ENCODE data around the gene DYNLT1.
"Not testable (repeated sequence)": the region's sequence is repeated elsewhere in the genome, so short reads cannot be mapped to it uniquely, and the experiment has no call there.

The DYNLT1 gene

DNA sequence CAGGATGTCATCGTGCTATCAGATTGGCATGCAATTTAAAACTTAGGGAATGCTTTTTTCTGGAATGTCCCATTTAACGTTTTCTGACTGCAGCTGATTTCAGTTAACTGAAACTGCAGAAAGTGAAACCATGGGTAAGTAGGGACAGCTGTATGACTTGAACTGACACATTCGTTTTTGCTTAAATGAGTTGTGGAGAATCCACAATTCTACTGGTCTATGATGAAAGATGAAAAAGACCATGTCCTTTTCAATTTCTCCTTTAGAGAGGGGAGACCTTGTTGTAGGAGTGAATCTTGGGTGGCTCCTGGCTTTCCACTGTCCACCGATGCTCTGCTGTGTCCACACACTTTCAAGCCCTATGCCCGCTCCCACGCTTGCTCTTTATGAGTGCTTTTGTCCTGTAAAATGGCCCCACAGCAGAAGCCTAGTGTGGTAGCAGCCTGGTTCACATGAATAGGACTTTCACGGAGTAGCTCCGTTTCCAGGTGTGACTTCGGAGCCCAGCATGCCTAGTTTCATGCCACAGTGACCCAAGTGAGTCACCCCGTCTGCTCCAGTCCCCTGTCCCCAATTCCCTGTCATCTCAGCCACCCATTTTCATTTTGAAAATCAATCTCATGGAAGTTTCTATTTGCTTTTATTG is 21.9 kb downstream of the DYNLT1 start:
- no peak for DNase-seq (ENCODE audit: low read depth)

DNA sequence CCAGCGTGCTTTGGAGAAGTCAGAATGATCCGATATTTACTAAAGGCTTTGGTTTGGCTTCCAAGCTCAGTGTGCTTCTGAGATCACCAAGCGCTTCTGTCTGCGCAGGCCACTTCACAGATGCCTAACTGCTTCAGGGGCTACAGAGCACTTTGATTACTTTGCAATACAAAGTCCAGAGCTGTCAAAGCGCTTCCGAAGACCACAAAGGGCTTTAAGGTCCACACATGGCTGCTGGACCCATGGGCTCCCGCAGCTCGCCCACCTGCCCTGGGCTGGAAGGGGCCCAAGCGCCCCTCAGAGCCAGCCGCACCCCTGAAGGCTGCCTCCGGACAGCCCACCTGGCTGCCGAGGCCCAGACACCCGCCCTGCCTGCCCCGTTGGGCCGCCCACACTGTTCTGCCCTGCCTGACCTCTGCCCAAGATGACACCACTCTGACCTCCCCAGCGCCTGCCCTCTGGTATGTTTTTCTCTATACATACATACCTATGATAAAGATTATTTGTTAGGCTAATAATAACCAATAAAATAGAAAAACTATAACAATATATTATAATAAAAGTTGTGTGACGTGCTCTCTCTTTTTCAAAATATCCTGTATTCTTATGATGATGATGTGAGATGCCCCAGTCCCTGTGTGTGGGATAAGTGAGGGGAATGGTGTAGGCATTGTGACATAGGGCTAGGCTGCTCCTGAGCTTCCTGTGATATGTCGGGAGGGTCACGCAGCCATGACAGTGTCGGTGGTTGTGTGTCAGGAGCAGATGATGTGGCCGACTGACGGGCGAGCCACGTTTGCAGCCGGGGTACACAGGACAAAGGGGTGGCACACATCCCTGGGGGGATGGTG is 22.6 kb downstream of the DYNLT1 start:
- DNase-seq (ENCODE audit: low read depth), result no peak

DNA sequence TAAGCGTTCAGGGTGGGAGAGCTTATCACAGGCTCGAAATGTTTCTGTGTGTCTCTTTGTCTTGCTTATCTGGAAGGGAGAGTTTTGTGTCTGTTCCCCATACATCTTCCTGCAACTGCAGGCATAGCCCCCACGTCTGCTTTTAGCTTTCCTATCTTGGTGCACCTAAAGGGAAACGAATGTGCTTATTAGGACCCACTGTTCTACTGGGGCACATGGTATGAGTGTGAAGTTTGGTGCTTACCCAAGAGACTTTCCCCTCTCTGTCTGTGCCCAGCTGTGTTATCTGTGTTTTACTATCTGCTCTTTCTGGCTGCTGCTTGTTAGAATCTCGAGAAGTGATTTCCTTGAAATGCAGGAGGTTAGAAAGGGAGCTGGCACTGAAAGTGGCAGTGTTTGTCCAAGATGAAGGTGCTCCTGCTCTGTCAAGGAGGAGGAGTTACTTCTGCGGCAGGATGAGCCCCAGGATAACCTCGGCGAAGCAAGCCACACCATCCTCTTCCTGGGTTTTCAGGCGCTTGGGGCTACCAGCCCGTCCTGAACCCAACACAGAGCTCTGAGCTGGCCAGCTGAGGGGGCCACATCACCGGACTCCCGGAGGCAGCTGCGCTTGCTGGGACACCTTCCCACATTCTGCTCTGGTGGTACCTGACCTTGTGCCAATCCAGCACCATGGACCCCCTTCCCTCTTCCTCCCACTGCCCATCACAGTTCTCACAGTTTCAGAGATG is 23.4 kb downstream of the DYNLT1 start:
- no peak for DNase-seq (ENCODE audit: low read depth)

DNA sequence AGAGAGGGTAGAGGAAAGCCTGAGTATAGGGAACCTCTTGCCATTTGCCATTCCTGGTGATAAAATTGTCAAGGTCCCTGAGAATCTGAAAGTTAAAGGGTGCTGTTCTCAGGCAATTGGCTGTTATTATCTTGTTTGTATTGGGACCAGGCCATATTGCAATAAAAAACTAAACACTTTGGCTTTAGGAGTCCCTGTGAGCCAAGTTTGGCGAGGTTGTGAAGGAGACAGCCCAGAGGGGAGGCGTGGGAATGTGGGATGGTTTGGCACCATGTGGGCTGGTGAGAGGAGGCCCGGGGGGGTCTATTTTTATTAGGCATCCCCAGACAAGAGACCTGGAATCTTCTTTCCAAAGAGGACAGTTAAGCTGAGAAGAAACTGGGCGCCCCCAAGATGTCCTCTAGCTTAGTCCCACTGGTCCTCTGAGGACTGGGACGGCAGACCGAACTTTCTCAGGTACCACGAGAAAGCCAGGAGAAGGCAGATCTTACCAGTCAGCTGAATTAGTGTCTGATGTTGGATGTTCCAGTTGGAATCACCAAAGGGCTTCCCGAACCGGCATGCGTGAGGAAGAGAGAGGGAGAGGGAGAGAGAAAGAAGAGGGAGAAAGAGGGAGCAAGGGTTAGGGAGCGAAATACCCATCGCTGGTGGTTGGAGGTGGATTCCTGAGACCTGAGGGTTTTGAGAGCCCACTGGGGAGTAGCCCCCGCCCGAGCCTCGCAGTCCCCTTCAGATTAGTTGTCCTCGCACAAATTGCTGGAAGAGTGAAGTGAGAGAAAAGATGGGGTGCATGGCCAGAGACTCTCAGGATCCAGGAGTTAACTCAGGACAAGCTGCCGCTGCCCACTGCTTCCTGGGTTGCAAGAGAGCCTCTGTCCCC is 24.4 kb downstream of the DYNLT1 start:
- DNase-seq (ENCODE audit: low read depth), result no peak

DNA sequence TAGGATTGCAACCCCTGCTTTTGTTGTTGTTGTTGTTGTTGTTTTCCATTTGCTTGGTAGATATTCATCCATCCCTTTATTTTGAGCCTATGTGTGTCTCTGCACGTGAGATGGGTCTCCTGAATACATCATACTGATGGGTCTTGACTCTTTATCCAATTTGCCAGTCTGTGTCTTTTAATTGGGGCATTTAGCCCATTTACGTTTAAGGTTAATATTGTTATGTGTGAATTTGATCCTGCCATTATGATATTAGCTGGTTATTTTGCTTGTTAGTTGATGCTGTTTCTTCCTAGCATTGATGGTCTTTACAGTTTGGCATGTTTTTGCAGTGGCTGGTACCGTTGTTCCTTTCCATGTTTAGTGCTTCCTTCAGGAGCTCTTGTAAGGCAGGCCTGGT is 26.3 kb downstream of the DYNLT1 start:
- DNase-seq (ENCODE audit: low read depth), result not testable (repeated sequence)

DNA sequence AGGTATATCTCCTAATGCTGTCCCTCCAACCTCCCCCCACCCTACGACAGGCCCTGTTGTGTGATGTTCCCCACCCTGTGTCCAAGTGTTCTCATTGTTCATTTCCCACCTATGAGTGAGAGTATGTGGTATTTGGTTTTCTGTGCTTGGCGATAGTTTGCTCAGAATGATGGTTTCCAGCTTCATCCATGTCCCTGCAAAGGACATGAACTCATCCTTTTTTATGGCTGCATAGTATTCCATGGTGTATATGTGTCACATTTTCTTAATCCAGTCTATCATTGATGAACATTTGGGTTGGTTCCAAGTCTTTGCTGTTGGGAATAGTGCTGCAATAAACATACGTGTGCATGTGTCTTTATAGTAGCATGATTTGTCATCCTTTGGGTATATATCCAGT is 29.9 kb downstream of the DYNLT1 start:
- not testable (repeated sequence) for DNase-seq (ENCODE audit: low read depth)

DNA sequence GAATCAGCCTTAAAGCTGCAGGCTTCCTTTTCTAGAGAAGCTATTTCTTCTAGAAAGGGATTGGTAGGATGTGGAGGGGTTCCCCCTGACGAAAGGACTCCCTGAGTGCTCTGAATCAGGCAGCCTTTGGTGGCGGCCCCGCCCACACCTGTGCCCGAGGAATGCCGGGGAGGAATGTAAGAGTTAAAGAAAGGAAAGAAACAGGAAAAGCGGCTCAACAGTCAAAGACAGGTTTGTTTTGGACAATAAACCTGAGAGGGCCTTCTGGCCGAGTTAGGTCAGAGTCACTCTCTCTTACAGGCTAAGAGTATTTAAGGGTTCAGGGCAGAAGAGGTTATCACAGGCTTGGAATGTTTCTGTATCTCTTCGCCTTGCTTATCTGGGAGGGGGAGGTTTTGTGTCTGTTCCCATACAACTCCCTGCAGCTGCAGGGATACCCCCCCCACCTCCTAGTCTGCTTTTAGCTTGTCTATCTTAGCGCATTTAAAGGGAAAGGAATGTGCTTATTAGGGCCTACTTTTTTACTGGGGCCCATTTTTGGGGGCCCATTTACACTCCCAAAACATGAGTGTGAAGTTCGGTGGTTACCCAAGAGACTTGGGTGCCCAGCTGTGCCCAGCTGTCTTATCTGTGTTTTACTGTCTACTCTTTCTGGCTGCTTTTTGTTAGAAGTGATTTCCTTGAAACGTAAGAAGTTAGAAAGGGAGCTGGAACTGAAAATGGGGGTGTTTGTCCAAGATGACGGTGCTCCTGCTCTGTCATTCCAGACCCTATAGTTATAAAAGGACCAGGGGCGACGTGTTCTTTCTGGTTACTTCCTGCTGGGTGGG is 32.8 kb downstream of the DYNLT1 start:
- DNase-seq (ENCODE audit: low read depth), result no peak

DNA sequence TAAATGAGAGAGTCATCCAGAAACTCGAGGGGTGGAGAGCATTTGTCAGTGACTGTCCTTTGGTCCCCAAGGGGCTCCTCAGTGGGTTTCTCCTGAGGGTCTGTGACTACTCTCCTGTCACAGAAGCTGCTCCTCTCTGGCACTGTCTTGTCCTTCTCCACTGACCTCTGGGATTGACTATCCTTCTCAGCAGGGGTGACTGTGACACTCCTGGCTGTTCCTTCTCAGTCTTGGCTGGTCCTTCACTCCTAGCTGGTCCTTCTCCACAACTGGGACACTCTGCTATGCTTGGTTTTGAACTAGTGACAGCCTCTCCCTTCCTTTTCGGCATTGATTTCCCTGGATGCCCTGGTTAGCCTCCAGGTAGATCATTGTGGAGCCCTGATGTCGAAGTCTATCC is 33.5 kb downstream of the DYNLT1 start:
- no peak for DNase-seq (ENCODE audit: low read depth)

DNA sequence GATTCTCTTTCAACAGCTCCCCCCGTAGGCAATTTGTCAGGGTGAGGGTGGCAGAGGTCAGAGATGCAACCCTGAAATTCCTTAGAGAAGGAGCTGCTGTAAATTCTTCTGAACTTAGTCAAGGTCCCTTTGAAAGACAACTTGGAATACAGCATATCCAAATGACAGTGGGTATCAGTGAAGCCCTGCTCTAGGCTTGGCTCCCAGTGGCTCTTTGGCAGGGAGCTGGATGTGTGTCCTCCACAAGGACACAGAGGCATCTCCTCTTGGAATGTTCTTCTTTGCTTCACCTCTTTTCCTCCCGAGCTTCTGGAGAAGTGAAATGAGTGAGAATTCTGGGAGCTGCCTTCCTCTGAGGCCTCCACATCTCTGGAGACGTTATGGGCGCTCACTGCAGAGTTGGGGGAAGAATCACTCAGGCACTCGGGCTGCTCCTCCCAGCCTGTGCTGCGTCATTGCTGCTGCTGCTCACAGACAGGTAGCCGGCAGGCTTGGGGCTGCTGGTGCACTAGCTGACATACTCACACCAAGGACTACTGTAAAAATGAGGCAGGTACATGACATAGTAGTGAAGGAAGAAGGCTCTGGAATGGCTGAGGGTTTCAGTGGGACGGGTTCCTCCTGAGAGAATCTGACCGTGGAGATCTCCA is 34.1 kb downstream of the DYNLT1 start:
- no peak for DNase-seq (ENCODE audit: low read depth)

DNA sequence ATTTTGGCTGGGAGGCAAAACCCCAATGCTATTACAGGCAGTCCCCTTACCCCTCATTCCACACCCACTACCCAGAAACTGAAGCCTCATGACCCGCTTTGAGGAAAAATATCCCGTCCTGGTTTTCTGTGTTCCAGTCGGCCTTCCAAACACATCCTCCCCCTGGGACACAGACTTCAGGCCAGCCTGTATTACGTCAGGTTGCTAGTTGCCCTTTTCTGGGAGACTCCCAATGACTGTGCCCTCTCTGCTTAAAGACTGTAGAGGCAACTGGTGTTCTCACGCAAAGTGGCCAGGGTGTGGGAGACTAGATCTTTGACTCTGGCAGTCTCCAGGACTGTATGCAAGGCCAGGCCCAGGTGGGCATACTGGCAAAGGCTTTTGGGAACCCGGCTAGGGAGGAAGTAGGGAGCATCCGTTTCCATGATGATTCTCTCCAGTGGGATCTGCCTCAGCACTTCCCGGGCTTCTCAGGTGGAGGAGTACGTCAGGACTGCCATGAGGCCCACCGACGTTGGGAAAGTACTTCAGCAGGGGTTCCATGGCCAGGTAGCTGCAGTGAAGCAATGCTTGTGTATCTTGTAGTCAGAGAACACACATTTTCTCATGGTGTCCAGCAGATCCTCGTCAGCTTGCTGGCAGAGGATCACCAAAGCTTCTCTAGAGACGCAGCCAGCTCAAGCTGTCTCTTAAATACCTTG is 34.9 kb downstream of the DYNLT1 start:
- DNase-seq (ENCODE audit: low read depth), result no peak

DNA sequence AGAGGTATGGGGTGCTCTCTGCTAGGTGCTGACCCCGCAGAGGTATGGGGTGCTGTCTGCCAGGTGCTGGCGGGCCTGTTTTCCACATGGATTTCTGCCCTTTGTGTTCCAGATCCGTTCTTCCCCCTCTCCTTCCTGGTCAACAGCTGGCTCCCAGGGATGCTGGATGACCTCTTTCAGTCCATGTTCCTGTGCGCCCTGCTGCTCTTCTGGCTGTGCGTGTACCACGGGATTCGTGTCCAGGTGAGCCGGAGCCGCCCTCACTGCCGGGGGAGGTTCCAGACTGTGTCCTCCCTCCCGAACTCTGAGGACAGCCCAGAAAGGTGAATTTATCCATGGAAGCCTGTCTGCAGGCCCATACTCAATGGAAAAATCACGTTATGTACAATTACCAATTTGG is 36.3 kb downstream of the DYNLT1 start:
- DNase-seq (ENCODE audit: low read depth), result no peak

DNA sequence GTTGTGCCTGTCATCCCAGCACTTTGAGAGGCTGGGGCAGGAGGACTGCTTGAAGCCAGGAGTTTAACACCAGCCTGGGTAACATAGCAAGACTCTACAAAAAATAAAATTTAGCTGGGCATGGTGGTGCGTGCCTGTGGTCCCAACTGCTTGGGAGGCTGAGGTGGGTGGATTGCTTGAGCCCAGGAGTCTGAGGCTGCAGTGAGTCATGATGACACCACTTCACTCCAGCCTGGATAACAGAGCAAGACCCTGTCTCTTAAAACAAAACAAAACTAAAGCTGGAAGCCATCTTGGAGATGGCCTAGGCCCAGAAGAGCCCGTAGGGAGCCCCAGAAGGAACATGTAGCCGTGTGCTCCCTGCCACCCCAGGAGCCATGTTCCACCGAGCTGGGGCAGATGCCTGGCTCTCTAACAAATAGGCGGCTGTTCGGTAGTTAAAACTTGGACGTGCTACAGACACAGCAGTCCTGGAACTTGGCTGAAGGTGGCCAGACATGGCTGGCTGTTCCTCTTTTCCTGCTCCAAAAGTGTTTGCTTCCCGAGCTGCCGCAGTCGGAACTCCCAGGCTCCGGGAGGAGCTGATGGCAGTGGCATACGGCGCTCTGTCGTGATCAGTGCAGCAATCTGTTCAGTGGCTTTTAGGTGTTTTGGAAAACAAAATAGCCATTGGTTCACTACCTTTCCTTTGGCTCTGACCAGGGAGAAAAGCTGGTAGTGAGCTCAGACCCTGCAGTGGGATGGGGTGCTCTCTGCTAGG is 37.0 kb downstream of the DYNLT1 start:
- no peak for DNase-seq (ENCODE audit: low read depth)

DNA sequence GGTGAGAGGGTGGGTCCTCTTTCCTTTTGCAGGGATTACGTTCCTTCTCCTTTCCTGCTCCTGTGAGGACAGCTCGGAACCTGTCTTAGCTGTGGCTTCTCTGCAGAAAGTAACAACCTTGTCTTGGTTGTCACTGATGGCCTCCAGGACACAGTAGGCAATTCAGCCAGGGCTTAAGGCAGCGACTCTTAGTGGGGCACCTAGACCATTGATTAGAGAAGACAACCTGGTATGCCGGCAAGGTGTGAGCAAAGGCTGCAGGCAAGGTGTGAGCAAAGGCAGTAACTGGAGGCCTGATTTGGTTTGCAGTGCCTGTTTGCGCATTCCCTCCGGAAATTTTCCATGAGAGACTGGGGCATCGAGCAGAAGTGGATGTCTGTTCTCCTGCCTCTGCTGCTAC is 37.6 kb downstream of the DYNLT1 start:
- no peak for DNase-seq (ENCODE audit: low read depth)

DNA sequence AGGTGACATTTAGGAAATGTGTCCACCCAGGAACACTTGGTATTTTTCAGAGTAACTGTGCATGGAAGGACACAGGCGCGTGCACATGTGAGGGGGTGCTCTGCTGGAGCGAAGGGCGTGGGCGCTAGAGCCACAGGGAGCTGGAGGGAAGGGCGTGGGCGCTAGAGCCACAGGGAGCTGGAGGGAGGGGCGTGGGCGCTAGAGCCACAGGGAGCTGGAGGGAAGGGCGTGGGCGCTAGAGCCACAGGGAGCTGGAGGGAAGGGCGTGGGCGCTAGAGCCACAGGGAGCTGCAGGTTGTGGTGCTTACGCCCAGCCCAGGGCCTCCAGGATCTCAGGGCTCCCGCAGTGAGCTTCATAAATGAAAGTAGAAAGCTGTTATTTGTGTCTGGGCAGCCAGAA is 38.5 kb downstream of the DYNLT1 start:
- DNase-seq (ENCODE audit: low read depth), result not testable (repeated sequence)

DNA sequence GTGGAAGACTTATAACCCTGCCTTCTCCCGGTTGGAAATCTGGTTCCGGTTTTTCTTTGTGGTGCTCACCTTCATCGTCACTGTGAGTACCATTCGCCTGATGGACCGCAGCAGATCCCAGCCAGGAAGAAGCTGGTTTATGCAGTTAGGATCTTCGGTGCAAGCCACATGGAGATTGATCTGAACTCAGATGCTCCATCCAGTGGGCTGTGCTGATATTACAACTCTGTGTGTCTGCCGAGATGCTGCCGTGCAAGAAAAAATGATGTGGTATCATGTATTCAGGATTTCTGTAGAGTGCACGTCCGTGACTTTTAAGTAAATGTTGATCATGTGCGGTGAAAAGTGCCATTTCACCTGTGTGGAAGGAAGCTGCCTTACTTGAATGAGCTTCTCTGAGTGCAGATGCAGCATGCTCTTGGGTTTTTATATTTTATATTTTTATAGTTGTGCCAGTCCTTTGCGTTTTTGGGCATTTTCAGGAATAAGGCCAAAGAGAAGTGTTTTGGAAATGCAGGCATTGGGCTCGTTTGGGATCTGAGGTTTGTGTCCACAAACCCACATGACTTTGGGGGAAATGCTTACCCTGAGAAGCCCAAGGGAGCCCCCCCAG is 39.2 kb downstream of the DYNLT1 start:
- DNase-seq (ENCODE audit: low read depth), result peak; percentile 58

DNA sequence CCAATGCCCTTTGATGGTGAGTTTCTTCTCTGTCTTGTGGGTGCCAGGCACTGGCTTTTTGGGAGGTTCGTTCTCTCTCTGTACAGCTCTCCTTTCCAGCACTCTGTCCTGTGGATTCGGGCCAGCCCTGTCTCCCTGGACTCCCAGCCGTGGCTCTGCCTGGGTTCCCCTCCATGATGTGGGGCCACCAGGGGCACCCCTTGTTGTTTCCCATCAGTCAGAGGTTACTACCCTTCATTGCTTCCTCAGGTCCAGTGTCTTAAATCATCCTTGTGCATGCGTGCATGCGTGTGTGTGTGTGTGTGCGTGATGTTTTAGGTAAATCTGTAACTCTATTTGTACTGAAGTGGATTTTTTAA is 40.5 kb downstream of the DYNLT1 start:
- no peak for DNase-seq (ENCODE audit: low read depth)

DNA sequence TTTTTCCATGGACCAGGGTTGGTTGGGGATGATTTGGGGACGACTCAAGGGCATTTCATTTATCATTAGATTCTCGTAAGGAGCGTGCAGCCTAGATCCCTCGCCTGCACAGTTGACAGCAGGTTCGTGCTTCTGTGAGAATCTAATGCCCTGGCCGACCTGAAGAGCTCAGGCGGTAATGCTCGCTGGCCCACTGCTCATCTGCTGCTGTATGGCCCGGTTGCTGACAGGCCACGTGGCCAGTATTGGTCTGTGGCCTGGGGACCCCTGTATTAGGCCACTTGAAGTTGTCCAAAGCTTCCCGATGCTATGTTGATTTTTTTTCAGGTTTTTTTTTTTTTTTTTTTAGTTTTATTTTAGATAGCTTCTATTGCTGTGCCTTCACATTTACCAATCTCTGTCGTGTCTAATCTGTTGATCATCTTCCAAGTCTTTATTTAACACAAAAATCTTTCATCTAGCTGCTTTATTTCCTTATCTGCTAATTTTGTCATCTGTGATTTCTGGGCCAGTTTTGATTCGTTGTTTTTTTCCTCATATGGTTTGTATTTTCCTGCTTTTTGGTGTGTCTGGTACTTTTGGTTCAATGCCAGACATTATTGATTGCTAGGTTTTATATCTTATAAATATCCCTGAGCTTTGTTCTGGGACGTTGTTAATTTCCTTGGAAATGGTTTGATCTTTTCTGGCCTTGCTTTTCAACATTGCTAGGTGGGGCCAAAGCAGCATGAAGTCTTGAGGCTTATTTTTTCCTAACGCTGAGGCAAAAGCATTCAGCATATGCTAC is 41.1 kb downstream of the DYNLT1 start:
- DNase-seq (ENCODE audit: low read depth), result no peak

DNA sequence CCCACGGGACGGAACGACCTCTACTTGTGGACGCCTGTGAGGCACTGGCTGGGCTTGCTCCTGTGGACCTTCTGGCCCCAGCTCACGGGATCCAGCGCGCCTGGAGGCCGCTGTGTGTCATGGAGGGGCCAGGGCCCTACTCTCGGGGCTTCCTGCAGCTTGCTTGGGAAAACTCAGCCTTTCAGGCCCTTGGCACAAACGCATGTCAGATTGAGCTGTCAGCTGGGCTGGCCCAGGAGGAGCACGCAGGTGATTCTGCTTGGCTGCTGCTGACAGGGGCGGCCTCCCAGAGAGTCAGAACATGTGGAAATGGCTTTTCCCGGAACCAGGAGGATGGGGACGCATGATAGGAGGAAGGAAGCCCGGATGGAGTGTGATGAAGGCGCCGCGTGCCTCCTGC is 44.9 kb downstream of the DYNLT1 start:
- DNase-seq (ENCODE audit: low read depth), result no peak

All from GM04504 (cell line).